Stimulated activated CD4-positive, alpha-beta T cell treated with anti-CD3 and anti-CD28 coated beads, Interleukin-15, amount 100 ng/mL, for 1 hour (primary cell): ENCODE results near the gene PUM1.
"Not testable (repeated sequence)": the region's sequence is repeated elsewhere in the genome, so short reads cannot be mapped to it uniquely, and the experiment has no call there.

ENCODE experiments used
- DNase-seq, 2 donors: peaks; one replicate each; pipeline ENCODE4 v3.0.0-alpha.2; 2020; ENCODE audit warnings: low read depth in 1 of 2, low spot score in 1 of 2

Gene PUM1

GRCh38 chr1:30998887-30999286 is 66.6 kb downstream of the PUM1 start:
- no peak for DNase-seq

- no peak for DNase-seq
Measured at GRCh38 chr1:30998171-30998570, 67.3 kb downstream of the PUM1 start.

- DNase-seq = no peak
Measured at GRCh38 chr1:30997463-30998057, 68.0 kb downstream of the PUM1 start.

GRCh38 chr1:30995990-30996612 is 69.4 kb downstream of the PUM1 start:
- DNase-seq = no peak

GRCh38 chr1:30991862-30992606 is 73.5 kb downstream of the PUM1 start:
- DNase-seq = no peak

- DNase-seq = no peak
Measured at GRCh38 chr1:30990591-30990990, 74.9 kb downstream of the PUM1 start.

GRCh38 chr1:30988045-30988444 is 77.5 kb downstream of the PUM1 start:
- DNase-seq = no peak

GRCh38 chr1:30986755-30987154 is 78.8 kb downstream of the PUM1 start:
- no peak for DNase-seq

GRCh38 chr1:30984991-30985503 is 80.5 kb downstream of the PUM1 start:
- no peak for DNase-seq

GRCh38 chr1:30984165-30984889 is 81.2 kb downstream of the PUM1 start:
- DNase-seq = no peak

- DNase-seq = no peak
Measured at GRCh38 chr1:30982937-30983336, 82.6 kb downstream of the PUM1 start.

GRCh38 chr1:30982431-30982830 is 83.1 kb downstream of the PUM1 start:
- no peak for DNase-seq

GRCh38 chr1:30981172-30981571 is 84.3 kb downstream of the PUM1 start:
- DNase-seq = no peak

GRCh38 chr1:30977511-30977910 is 88.0 kb downstream of the PUM1 start:
- DNase-seq = no peak

- DNase-seq = no peak
Measured at GRCh38 chr1:30977105-30977504, 88.4 kb downstream of the PUM1 start.

GRCh38 chr1:30976143-30976542 is 89.4 kb downstream of the PUM1 start:
- no peak for DNase-seq

GRCh38 chr1:30975217-30975616 is 90.3 kb downstream of the PUM1 start:
- no peak for DNase-seq

- no peak for DNase-seq
Measured at GRCh38 chr1:30974536-30974935, 91.0 kb downstream of the PUM1 start.

GRCh38 chr1:30972349-30972748 is 93.2 kb downstream of the PUM1 start:
- not testable (repeated sequence) for DNase-seq

GRCh38 chr1:30971496-30971895 is 94.0 kb downstream of the PUM1 start:
- DNase-seq = no peak

- no peak for DNase-seq
Measured at GRCh38 chr1:30969903-30970302, 95.6 kb downstream of the PUM1 start.
